G401 (cell line): ENCODE measurements around the gene CXCR2. TPM values are rescaled to one million over a fixed set of nuclear protein-coding genes. Genes with fewer than 3 reads are reported as not detected.

Source experiments
- DNase-seq: peaks from one replicate; pipeline ENCODE4 v3.0.0-alpha.2; 2015; ENCODE audit warnings: low spot score
- in situ Hi-C: cut with HindIII; loops from 2 replicates; pipeline ENCODE4 v1.10.0; 2016; ENCODE audit warnings: low sequenced_read_pairs, mixed read lengths
- total RNA-seq: library from RNA; depleted of rRNA; stranded (reverse); fragments of >200 nt; shearing (Covaris generic); gene quantifications from 2 replicates; pipeline ENCODE4 v1.2.3, GENCODE V29; 2014

Gene CXCR2
- total RNA-seq, 1 experiment from 2014 or later: not detected

- no peak for DNase-seq
- in situ Hi-C loops: no loop called here
Measured at GRCh38 chr2:218128781-218129457, 3.1 kb downstream of the CXCR2 start.

- DNase-seq: no peak
- in situ Hi-C loops: no loop called here
Measured at GRCh38 chr2:218129458-218130135, 3.8 kb downstream of the CXCR2 start.

- in situ Hi-C loops: no loop called here
- no peak for DNase-seq
Measured at GRCh38 chr2:218130377-218130776, 4.5 kb downstream of the CXCR2 start.

GRCh38 chr2:218130822-218131221, 5.0 kb downstream of the CXCR2 start:
- no peak for DNase-seq
- in situ Hi-C loops: no loop called here

DNA sequence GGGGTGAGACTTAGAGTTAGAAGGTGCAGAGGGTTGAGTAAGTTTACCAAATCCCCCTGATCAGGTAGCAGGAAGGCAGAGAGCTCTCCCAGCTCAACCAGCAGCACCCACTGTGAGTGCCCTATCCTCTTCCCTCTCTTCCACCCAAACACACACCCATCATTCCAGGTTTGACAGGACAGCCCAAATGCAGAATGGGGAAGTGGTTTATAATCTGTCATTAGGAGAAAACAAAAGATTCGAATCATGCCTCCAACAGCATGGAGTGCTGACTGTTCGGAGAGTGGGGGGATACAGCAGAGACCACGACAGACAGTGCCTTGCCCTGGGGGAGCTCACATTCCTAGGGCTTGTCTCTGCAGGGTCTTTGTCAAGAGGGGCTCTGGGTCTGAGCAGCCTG, 11.7 kb downstream of the CXCR2 start:
- no peak for DNase-seq
- in situ Hi-C loops: no loop called here

GRCh38 chr2:218138047-218138446, 12.2 kb downstream of the CXCR2 start:
- in situ Hi-C loops: no loop called here
- no peak for DNase-seq

DNA sequence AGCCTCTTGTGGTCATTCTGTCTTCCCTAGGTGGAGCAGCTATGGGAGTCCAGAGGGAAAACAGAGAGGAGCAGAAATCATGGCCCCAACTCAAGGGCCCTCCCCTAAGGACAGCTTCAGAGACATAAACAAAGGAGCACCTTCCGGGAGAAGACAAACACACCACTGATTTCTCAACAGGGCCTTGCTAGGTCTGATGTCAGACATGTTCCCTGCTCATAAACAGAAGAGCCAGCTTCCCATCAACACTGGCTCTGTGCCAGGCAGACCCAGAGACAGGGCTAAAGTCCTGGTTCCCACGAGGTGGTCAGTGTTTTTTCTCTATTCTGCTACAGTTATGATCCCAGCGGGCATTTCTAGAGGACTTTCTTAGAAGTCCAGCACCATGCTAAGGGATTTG, 19.3 kb downstream of the CXCR2 start:
- no peak for DNase-seq

DNA sequence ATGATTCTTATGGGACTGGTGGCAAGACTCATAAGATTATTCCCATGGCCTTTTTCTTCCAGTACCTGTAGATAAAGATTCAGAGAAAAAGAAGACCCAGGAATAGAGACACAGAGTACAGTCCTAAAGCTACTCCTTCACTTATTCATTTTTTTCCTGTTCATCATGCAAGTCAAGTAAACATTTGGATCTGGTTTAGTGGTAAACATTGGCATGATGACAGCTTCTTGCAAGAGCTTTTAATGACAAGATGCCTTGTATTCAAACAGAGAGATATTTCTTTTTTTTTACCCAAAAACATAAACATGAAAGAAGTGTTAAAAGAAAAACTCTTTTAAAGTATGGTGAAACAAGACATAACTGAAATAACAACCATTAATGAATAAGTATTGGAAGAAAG, 20.2 kb downstream of the CXCR2 start:
- DNase-seq: no peak
- in situ Hi-C loops: no loop called here

More for the DNA sequence above, 19.3 kb downstream of the CXCR2 start:
- in situ Hi-C loops: no loop called here

- no peak for DNase-seq
- in situ Hi-C loops: no loop called here
Measured at GRCh38 chr2:218149098-218149497, 23.3 kb downstream of the CXCR2 start.

GRCh38 chr2:218149848-218150440, 24.1 kb downstream of the CXCR2 start:
- in situ Hi-C loops: no loop called here
- no peak for DNase-seq

- DNase-seq: no peak
- in situ Hi-C loops: no loop called here
Measured at GRCh38 chr2:218152172-218152571, 26.3 kb downstream of the CXCR2 start.

GRCh38 chr2:218152777-218153176, 26.9 kb downstream of the CXCR2 start:
- in situ Hi-C loops: no loop called here
- peak; percentile 53 for DNase-seq

DNA sequence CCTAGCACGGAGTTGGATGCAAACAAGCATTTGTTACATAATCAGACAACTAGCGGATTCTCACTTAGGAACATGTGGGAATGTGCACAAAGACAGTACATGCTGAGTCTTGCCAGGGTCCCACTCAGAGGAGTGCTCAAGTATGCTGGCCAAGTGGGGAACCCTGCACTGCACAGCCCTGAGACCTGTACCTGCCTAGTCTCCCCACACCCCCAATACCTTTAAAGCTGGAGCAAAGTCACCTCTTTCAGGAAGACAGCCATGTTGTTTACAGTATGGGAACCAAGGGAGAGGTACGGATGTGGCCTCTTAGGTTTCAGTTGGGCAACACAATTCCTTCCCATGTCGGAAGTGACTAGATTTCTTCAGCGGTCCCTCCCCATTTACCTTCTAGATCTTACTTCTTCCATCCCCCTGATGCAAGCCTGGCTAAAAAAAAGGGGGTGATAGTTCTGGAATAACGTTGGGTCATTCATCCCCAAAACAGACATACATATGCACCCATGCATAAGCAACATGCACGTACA, 30.2 kb downstream of the CXCR2 start:
- no peak for DNase-seq
- in situ Hi-C loops: no loop called here

GRCh38 chr2:218161644-218162043, 35.8 kb downstream of the CXCR2 start:
- DNase-seq: no peak
- in situ Hi-C loops: no loop called here

GRCh38 chr2:218162814-218163213, 37.0 kb downstream of the CXCR2 start:
- in situ Hi-C loops: no loop called here
- DNase-seq: no peak

DNA sequence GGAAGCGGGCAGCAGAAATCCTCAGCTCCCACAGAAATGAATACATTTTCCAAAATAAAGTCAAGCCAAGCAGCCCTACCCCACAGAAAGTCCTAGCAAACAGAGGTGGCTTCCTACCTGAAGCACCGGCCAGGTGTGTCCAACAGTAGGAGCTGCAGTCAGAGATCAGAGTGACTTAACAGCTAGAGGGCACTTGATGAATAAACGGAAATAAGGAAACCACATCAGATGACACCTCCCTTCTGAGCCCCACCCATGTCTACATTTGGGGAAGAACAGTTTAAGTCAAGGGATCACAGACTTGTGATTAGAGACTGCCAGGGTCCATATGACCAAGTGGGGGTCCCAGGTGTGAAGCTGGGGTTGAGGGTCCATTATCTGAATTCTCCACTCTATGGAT, 41.0 kb downstream of the CXCR2 start, which contains the start of gene CXCR1:
TSS of gene CXCR1 (minus strand) at position 172 of the 400 bp plus-strand sequence. CDS start 1,751 bp downstream, outside the sequence.
- DNase-seq: no peak
- in situ Hi-C loops: no loop called here

DNA sequence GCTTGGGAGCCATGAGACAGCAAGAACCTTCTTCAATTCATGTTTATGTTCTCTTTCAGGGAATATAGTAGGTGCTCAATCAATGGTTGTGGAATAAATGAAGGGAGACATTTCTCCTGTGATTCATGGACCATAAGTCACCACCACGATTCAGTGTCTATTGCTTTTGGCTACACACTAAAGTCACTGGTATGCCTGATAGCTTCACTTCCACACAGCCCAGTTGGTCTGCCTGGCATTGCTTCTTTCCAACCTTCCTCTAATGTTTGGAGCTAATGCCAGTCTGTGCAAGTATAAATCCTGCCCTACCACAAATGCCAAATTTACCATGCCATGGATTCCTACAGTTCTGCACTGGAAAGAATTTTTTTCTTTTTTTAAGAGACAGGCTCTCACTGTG, 42.2 kb downstream of the CXCR2 start:
- in situ Hi-C loops: no loop called here
- no peak for DNase-seq

DNA sequence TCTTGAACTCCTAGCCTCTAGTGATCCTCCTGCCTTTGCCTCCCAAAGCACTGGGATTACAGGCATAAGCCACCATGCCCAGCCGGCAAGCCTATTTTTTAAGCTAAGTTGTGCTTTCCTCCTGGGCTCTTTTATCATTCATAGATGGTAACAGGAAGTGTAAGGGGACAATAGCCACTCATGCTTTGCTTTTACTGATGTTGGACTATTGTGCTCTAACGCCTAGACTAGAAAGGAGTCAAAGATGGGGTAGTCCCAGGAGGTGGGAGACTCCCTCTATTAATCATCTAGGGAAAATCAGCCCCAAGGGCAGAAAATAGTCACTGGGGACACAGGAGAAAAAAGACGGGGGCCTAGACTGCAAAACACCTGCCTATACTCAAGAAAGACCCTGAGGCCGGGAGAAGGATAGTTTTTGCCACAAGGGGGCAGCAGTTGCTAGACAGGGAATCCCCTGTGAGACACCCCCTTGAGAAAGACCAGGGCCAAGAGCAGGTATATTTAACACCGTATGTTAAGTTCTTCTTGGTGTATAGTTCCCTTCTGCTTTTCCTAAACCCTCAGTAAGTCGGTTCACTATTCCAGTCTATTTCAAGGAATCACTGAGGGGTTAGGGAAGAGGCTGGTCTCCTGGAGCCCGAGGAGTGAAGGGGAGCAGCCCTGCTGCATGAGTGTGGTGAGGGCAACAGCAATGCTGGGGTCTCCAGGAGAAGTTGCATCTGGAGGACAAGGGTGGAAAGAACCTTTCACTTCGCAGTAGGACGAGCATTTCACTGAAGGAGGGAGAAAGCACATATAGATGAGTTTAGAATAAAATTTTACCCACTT, 43.0 kb downstream of the CXCR2 start:
- peak; percentile 29 for DNase-seq
- in situ Hi-C loops: no loop called here

DNA sequence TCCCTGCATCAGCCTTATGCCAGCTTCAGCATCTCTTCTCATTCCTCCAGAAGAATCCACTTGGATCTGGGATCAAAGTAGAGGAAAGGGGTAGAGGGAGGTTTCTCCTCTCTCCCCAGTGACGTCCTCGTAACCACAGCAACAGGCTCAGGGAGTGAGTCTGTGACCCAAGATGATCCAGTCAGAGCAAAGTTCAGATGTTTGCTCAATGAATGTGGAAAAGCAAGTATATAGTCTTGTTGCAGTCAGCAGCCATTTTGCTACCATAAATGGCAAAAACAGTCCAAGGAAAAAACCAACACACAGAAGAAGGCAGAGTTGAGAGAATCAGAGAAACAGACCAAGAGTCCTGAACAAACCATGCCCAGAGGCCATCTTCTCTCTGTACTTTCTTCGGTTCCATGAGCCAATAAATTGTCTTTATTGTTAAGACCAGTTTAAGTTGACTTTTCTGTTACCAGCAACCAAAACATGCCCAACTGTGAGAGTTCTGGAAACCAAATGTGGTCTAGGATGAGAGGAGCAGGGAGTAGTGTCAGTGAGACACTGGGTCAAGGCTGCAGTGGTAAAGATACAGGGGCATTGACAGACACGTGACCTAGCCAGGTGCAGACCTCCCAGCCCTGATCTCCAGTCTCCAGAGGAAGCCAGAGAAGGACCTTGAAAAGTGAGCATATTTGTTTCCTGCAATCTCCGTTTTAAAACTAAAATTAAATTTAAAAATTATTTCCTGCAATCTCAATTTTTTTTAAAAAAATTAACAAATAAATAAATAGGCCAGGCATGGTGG, 44.1 kb downstream of the CXCR2 start:
- no peak for DNase-seq
- in situ Hi-C loops: no loop called here
